ENCODE measurements around the gene ZFP62.

Gene ZFP62

DNA sequence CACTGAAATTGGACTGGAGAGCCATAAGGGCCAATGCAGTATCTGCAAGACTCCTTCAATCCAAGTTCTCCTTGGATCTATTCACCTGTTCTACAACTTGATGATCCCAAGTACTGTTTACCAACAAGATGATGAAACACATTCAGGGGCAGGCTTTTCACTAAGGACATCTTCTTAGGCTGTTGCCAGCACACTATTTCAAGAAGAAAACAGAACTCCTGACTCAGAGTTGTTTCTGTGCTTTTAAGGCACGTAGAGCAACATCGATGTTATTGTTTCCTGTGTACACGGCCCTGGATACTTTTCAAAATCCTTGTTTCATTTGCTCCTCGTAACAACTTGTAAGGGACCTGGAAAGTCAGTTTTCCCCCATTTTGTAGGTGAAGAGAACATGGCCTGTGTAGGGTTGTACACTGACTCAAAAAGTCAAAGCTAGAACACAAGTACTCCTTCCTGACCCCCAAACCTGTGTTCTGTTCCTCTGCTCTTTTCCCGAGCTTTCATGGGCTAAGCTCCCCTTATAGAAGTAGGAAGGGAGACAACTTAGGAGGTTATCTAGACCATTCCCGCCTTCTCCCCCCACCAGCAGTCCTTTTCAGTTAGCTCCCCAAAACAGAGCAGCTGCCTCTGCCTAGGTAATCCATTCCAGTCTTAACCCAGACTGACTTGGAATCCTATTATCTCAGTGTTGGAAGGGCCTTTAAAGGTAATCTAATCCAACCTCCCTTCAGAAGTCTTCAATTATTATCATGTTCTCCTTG, 53.2 kb downstream of the ZFP62 start:
- no peaks in the 10 kb centered on the region for H3K36me3 ChIP-seq (ENCODE audit: control insufficient read depth, insufficient read depth, low read length, severe bottlenecking)
- H3K9me3 ChIP-seq (ENCODE audit: control insufficient read depth, low read length), result no peaks in the 10 kb centered on the region
- peaks cover 65% of the 10 kb centered on the region for H3K4me1 ChIP-seq (ENCODE audit: control insufficient read depth, insufficient read depth, low read length)
- H3K9ac ChIP-seq (ENCODE audit: low read length), result peak overlapping the region; percentile 25
- H3K27me3 ChIP-seq (replicated peaks; ENCODE audit: control insufficient read depth, insufficient read depth, low read length), result no peaks in the 10 kb centered on the region
- H3K4me3 ChIP-seq (ENCODE audit: low read length), result peak overlapping the region; percentile 92
- no peak for DNase-seq (ENCODE audit: low read depth)

GRCh38 chr5:180807046-180807445, 54.0 kb downstream of the ZFP62 start:
- H3K4me3 ChIP-seq (ENCODE audit: low read length), result peak overlapping the region; percentile 92
- peaks cover 65% of the 10 kb centered on the region for H3K4me1 ChIP-seq (ENCODE audit: control insufficient read depth, insufficient read depth, low read length)
- H3K27me3 ChIP-seq (replicated peaks; ENCODE audit: control insufficient read depth, insufficient read depth, low read length), result no peaks in the 10 kb centered on the region
- no peaks in the 10 kb centered on the region for H3K36me3 ChIP-seq (ENCODE audit: control insufficient read depth, insufficient read depth, low read length, severe bottlenecking)
- peak overlapping the region; percentile 25 for H3K9ac ChIP-seq (ENCODE audit: low read length)
- DNase-seq (ENCODE audit: low read depth), result no peak
- H3K9me3 ChIP-seq (ENCODE audit: control insufficient read depth, low read length), result no peaks in the 10 kb centered on the region

- no peak for DNase-seq (ENCODE audit: low read depth)
- H3K27me3 ChIP-seq (replicated peaks; ENCODE audit: control insufficient read depth, insufficient read depth, low read length), result no peaks in the 10 kb centered on the region
- H3K4me3 ChIP-seq (ENCODE audit: low read length), result peak overlapping the region; percentile 92
- no peaks in the 10 kb centered on the region for H3K36me3 ChIP-seq (ENCODE audit: control insufficient read depth, insufficient read depth, low read length, severe bottlenecking)
- peaks cover 66% of the 10 kb centered on the region for H3K4me1 ChIP-seq (ENCODE audit: control insufficient read depth, insufficient read depth, low read length)
- no peaks in the 10 kb centered on the region for H3K9me3 ChIP-seq (ENCODE audit: control insufficient read depth, low read length)
- H3K9ac ChIP-seq (ENCODE audit: low read length), result peak overlapping the region; percentile 25
These were observed 54.6 kb downstream of the ZFP62 start for GRCh38 chr5:180806351-180807011.

GRCh38 chr5:180804129-180804618, 56.9 kb downstream of the ZFP62 start:
- Histone ChIP-seq H3K27me3 (replicated peaks; ENCODE audit: control insufficient read depth, insufficient read depth, low read length) (no peaks in the 10 kb centered on the region), H3K9me3 (ENCODE audit: control insufficient read depth, low read length) (no peaks in the 10 kb centered on the region), H3K4me3 (ENCODE audit: low read length) (peak overlapping the region; percentile 77), H3K4me1 (ENCODE audit: control insufficient read depth, insufficient read depth, low read length) (peaks cover 81% of the 10 kb centered on the region), H3K9ac (ENCODE audit: low read length) (peak overlapping the region; percentile 84), H3K36me3 (ENCODE audit: control insufficient read depth, insufficient read depth, low read length, severe bottlenecking) (peaks cover 5% of the 10 kb centered on the region)
- no peak for DNase-seq (ENCODE audit: low read depth)

GRCh38 chr5:180803181-180804128, 57.6 kb downstream of the ZFP62 start:
- Histone ChIP-seq H3K27me3 (replicated peaks; ENCODE audit: control insufficient read depth, insufficient read depth, low read length) (no peaks in the 10 kb centered on the region), H3K4me3 (ENCODE audit: low read length) (peak overlapping the region; percentile 77), H3K36me3 (ENCODE audit: control insufficient read depth, insufficient read depth, low read length, severe bottlenecking) (peaks cover 7% of the 10 kb centered on the region), H3K9ac (ENCODE audit: low read length) (peak overlapping the region; percentile 84), H3K9me3 (ENCODE audit: control insufficient read depth, low read length) (no peaks in the 10 kb centered on the region), H3K4me1 (ENCODE audit: control insufficient read depth, insufficient read depth, low read length) (peaks cover 81% of the 10 kb centered on the region)
- DNase-seq (ENCODE audit: low read depth), result no peak

DNA sequence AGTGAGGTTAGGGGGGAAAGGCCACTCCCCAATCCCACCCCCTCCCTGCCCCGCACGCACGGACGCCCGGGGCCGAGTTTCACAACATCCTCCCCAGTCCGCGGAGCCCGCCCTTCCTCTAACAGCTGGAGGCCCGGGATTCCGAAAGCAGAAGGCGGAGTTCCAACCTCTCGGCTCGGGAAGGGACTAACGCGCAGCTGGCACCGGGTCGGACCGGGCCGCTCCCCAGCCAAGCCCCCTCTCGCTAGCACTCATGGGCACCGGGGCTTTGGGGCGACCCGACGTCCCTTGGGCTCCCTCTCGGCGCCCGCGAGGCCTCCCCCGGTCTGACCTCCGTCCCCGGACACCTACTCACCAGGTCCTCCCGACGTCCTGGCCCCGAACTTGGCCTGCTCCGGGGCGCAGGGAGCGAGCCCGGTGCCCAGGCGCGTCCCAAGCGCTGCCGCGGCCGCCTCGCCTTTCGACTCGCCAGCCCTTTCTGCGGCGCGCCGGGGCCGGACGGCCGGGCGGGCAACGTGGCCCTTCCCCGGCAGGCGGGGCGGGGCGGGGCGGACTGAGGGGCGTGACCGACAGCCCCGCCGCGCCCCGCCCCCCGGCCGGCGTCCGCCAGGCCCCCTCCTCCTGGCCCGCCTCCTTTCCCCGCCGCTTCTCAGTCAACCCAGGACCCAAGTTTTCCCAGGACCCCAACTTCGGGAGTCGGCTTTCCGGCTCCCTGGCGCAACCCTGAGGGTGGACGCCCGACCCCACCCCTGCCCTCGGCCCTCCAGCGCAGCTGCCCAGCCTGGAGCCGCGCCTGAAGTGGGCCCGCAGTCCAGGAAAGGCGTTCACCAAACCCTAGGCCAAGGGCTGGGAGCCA, 58.5 kb downstream of the ZFP62 start, which contains the start of gene MGAT1:
TSS of gene MGAT1 (minus strand) at position 482 of the 856 bp plus-strand sequence. CDS start 9,835 bp downstream, outside the sequence.
- H3K4me3 ChIP-seq (ENCODE audit: low read length), result peak within 1 kb of the TSS; percentile 98
- peak within 1 kb of the TSS; percentile 100 for H3K9ac ChIP-seq (ENCODE audit: low read length)
- DNase-seq (ENCODE audit: low read depth), result peak; percentile 97
- H3K27me3 ChIP-seq (replicated peaks; ENCODE audit: control insufficient read depth, insufficient read depth, low read length), result no peaks in the 10 kb centered on the region
- no peaks in the 10 kb centered on the region for H3K9me3 ChIP-seq (ENCODE audit: control insufficient read depth, low read length)
- peaks cover 7% of the 10 kb centered on the region for H3K36me3 ChIP-seq (ENCODE audit: control insufficient read depth, insufficient read depth, low read length, severe bottlenecking)
- peaks cover 81% of the 10 kb centered on the region for H3K4me1 ChIP-seq (ENCODE audit: control insufficient read depth, insufficient read depth, low read length)

- H3K27me3 ChIP-seq (replicated peaks; ENCODE audit: control insufficient read depth, insufficient read depth, low read length), result no peaks in the 10 kb centered on the region
- H3K36me3 ChIP-seq (ENCODE audit: control insufficient read depth, insufficient read depth, low read length, severe bottlenecking), result peaks cover 7% of the 10 kb centered on the region
- H3K4me3 ChIP-seq (ENCODE audit: low read length), result peak overlapping the region; percentile 98
- H3K9ac ChIP-seq (ENCODE audit: low read length), result peak overlapping the region; percentile 100
- DNase-seq (ENCODE audit: low read depth), result no peak
- H3K9me3 ChIP-seq (ENCODE audit: control insufficient read depth, low read length), result no peaks in the 10 kb centered on the region
- peaks cover 80% of the 10 kb centered on the region for H3K4me1 ChIP-seq (ENCODE audit: control insufficient read depth, insufficient read depth, low read length)
These were observed 59.3 kb downstream of the ZFP62 start for GRCh38 chr5:180801596-180802324.

DNA sequence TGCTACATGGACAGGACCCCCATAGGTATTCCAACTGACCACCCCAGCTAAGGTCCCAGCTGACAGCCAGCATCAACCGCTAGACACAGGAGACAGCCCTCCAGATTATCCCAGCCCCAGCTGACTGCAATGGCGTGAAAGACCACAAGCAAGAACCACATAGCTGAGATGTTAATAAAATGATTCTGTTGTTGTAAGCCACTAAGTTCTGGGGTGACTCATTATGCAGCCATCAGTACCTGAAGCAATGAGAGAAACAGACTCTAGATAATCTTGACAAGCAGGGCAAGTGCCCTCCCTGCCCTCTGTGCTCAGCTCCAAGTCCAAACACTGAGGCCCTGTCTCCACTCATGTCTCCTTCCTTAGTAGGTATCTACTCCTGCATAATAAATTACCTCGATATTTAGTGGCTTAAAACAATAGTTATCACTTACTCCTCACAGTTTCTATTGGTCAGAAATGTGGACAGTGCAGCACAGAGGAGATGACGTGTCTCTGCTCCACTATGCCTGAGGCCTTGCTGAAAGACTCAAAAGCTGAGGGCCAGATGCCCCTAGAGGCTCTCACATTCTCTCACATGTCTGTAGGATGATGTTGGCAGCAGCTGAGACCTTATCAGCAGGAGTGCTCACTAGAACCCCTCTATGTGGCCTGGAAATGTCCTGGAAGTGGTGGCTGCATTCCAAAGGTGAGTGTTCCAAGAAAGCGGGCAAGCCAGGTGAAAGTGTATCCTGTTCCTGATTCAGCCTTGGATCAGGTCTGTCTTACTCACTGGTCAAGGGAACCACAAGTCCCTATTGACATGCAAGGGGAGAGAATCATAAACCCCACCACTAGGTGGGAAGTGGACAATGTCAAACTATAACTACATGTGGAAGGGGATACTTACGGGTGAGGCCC, 60.9 kb downstream of the ZFP62 start:
- Histone ChIP-seq H3K36me3 (ENCODE audit: control insufficient read depth, insufficient read depth, low read length, severe bottlenecking) (peaks cover 20% of the 10 kb centered on the region), H3K27me3 (replicated peaks; ENCODE audit: control insufficient read depth, insufficient read depth, low read length) (no peaks in the 10 kb centered on the region), H3K9ac (ENCODE audit: low read length) (peak overlapping the region; percentile 100), H3K4me3 (ENCODE audit: low read length) (peak overlapping the region; percentile 98), H3K4me1 (ENCODE audit: control insufficient read depth, insufficient read depth, low read length) (peaks cover 83% of the 10 kb centered on the region), H3K9me3 (ENCODE audit: control insufficient read depth, low read length) (no peaks in the 10 kb centered on the region)
- DNase-seq (ENCODE audit: low read depth), result peak; percentile 70

- no peaks in the 10 kb centered on the region for H3K27me3 ChIP-seq (replicated peaks; ENCODE audit: control insufficient read depth, insufficient read depth, low read length)
- peak overlapping the region; percentile 98 for H3K4me3 ChIP-seq (ENCODE audit: low read length)
- no peak for DNase-seq (ENCODE audit: low read depth)
- peaks cover 27% of the 10 kb centered on the region for H3K36me3 ChIP-seq (ENCODE audit: control insufficient read depth, insufficient read depth, low read length, severe bottlenecking)
- peaks cover 80% of the 10 kb centered on the region for H3K4me1 ChIP-seq (ENCODE audit: control insufficient read depth, insufficient read depth, low read length)
- peak overlapping the region; percentile 100 for H3K9ac ChIP-seq (ENCODE audit: low read length)
- no peaks in the 10 kb centered on the region for H3K9me3 ChIP-seq (ENCODE audit: control insufficient read depth, low read length)
These were observed 61.9 kb downstream of the ZFP62 start for GRCh38 chr5:180799194-180799593.

Data from adipocyte (in vitro differentiated cells).